Raji (cell line): ENCODE data around the gene EFS.

Experiments used
- POLR2A ChIP-seq: IDR thresholded peaks from 2 replicates; pipeline ENCODE4 v1.6.1; 2011; ENCODE audit warnings: low read depth, low read length, control low read depth; ENCODE audit not compliant: insufficient read depth

EFS gene

GRCh38 chr14:23372509-23372908 is 7.5 kb upstream of the EFS start, which contains the start of gene IL25:
Gene IL25, plus strand, starts transcription at chr14:23372809.
- TF ChIP-seq POLR2A = no peak

- no peak for TF ChIP-seq POLR2A
Observed at GRCh38 chr14:23371865-23372264, 6.9 kb upstream of the EFS start.

- TF ChIP-seq POLR2A = no peak
Observed at GRCh38 chr14:23370221-23370620, 5.2 kb upstream of the EFS start.

GRCh38 chr14:23366426-23366921 is 1.5 kb upstream of the EFS start:
- no peak for TF ChIP-seq POLR2A

- no peak for TF ChIP-seq POLR2A
Observed at GRCh38 chr14:23365732-23366425, 907 bp upstream of the EFS start.

- TF ChIP-seq POLR2A = no peak
Observed at GRCh38 chr14:23364164-23365035, 572 bp downstream of the EFS start.

GRCh38 chr14:23362200-23362599 is 2.8 kb downstream of the EFS start:
- no peak for TF ChIP-seq POLR2A

GRCh38 chr14:23361763-23362162 is 3.2 kb downstream of the EFS start:
- no peak for TF ChIP-seq POLR2A

- TF ChIP-seq POLR2A = no peak
Observed at GRCh38 chr14:23361320-23361719, 3.7 kb downstream of the EFS start.

- no peak for TF ChIP-seq POLR2A
Observed at GRCh38 chr14:23360496-23360895, 4.5 kb downstream of the EFS start.

- TF ChIP-seq POLR2A = no peak
Observed at GRCh38 chr14:23359722-23360447, 5.1 kb downstream of the EFS start.

GRCh38 chr14:23359167-23359626 is 5.8 kb downstream of the EFS start:
- no peak for TF ChIP-seq POLR2A

GRCh38 chr14:23358553-23359166 is 6.3 kb downstream of the EFS start:
- no peak for TF ChIP-seq POLR2A

- TF ChIP-seq POLR2A = no peak
Observed at GRCh38 chr14:23358042-23358441, 6.9 kb downstream of the EFS start.

GRCh38 chr14:23357261-23357660 is 7.7 kb downstream of the EFS start:
- no peak for TF ChIP-seq POLR2A
